Activated T-cell treated with anti-CD3 and anti-CD28 coated beads for 4 hours (primary cell): Measurements from ENCODE around the gene NEURL3.

ENCODE experiments used
- DNase-seq: peaks from one replicate; pipeline ENCODE4 v3.0.0-alpha.2; 2020

Gene NEURL3

DNA sequence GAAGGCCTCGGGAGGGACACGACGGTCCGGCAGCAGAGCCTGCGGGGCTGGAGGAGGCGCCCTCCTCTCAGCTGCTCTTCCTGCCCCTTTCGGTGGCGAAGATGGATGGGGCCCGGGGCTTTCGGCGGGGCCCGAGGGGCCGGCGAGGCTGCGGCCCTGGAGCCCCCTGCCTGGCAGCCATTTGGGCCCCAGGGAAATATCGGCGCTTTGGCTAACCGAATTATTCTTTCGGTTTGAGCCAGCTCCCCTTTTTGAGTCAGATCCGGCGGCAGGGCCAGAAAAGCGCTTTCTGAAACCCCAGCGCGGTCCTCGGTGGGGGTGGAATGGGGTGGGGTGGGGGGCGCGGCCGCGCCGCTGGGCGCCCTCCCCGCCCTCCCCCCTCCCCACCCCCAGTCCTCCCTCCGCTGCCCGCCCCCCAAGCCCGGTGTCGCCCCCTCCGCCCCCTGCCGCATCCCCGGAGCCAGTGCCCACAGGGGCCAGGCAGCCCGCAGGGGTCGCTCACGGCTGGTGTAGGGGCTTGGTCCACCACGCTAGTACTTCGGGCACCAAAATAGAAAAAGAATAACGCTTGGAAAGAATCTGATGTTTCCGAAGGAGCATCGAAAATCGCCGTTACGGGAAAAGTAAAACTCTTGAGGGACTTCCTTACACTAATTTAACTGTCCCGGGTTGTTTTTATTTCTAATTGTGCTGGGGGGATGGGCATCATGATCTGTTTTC lies 22.3 kb upstream of the NEURL3 start:
- peak; percentile 43 for DNase-seq

DNA sequence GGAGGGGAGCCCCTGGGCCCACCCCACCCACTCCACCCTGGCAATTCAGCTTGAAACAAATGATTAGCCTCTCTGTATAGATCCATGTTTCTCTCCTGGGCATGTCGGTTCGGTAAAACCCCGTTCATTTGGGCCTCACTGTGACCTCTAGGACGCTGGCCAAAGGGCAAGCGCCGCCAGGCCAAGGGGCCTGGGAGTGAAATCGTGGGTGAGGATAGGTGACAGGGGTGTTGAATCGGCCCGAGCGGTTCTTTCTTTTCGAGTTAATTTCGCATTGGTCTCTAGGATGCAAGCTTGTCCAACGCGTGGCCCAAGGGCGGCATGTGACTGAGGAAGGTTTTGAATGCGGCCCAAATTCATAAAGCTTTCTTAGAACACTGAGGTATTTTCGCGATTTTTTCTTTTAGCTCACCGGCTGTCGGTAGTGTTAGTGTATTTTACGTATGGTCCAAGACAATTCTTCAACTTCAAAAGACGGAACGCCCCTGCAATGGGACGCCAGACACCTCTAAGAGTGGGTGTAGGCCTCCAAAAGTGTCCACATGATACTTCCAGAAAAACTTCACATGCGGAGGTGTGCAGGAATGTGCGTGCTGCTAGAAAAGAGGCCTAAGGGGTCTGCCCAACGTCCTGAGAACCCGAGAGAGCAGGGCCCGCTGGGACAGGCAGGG lies 21.6 kb upstream of the NEURL3 start:
- no peak for DNase-seq

DNA sequence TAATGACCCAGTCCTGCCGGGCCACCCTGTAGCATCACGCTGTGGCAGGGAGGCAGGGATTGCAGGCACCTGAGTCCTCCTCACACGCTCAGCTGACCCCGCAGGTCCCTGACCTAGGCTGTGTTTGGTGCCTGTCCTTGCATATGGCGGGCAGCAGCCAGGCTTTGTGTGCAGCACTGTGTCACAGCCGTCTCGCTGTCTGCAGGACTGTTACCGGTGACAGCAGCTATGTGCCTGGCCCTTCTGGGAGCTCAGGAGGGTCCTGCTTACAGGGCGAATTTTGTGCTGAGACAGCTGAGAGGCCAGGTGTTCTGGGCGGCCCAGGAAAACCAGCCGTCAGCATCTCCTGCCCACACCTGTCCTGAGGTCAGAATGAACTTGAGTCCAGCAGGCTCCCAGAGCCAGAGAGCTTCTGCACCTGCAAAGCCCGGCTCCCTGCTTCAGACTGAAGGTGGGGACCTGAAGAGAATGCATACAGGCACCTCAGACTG lies 21.0 kb upstream of the NEURL3 start:
- no peak for DNase-seq

DNA sequence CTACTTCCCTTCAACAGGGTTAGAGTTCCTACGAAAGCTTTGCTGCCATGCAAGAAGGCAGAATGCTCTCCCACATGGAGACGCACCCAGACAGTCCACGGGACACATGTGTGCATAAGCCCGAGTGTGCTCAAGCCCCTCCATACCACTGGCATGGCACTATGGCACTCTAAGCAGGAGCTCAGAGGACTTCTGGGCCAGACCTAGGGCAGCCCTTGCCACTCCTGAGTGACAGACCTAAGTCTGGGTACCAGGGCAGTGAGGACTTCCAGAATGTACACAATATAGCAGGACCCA lies 20.0 kb upstream of the NEURL3 start:
- no peak for DNase-seq

DNA sequence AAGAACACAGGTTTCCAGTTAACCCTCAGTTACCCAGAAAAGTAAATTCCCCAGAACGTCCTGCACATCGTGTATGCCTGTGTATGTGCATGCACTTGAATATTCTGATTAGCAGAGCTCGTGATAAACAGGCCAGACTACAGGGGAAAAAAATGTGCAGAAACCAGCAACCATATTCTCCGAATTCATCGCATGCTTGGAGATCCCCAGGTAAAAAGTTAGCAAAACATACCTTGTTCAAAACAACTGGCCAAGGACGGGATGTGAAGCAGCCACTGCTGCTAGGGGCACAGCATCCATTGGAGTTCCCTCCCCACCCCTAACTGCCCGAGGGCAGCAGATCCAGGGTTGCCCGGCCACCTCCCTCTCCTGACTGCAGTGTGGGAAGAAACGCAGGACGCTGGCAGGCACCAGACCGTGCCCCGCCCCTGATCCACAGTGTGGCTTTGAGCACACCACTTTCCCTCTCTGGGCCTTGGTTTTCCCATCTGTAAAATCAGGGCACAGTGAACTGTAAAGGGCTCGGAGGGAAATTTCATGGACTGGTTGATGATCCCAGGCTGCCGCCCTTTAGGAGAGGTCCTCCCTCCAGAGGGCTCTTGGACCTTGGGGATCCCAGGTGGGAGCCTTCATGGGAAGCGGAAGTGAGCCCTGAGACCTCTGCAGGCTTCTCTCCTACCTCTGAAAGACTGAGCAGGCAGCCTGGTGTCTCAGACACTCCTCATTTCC lies 19.5 kb upstream of the NEURL3 start:
- DNase-seq: no peak

DNA sequence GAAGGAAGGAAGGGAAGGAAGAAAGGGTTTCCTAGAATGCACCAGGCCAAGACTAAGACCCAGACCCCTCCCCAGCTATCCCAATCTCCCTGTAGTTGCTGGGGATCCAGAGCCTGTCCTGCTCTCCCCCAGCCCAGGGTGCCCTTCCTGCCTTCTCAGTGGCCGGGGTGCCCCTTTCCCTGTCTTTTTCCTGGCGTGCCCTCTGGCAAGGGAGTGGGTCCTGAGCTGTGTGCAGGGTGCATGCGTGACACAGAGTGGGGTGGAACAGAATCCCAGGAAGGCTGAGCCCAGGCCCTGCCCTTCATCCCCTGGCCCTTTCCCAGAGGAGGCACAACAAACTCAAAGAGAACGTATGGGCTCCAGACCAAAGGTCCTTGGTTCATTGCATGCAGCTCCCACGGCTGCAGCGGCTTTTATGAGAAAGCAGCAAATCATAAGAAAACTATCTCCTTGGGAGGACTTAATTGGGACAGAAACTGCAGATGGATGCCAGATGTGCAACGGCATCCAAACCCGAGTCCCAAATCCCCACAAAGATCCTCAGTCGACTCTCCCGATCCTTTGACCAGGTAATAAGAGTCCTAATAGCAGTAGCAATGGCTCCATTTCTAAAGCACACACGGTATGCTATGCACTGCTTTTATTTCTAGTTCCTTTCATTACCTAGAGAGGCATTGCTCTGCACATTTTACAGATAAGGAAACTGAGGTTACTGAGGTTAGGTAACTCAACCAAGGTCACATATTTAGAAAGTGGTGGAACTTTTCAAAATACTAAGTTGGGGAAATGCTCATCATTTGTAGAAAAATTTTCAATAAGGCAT lies 18.7 kb upstream of the NEURL3 start:
- no peak for DNase-seq

DNA sequence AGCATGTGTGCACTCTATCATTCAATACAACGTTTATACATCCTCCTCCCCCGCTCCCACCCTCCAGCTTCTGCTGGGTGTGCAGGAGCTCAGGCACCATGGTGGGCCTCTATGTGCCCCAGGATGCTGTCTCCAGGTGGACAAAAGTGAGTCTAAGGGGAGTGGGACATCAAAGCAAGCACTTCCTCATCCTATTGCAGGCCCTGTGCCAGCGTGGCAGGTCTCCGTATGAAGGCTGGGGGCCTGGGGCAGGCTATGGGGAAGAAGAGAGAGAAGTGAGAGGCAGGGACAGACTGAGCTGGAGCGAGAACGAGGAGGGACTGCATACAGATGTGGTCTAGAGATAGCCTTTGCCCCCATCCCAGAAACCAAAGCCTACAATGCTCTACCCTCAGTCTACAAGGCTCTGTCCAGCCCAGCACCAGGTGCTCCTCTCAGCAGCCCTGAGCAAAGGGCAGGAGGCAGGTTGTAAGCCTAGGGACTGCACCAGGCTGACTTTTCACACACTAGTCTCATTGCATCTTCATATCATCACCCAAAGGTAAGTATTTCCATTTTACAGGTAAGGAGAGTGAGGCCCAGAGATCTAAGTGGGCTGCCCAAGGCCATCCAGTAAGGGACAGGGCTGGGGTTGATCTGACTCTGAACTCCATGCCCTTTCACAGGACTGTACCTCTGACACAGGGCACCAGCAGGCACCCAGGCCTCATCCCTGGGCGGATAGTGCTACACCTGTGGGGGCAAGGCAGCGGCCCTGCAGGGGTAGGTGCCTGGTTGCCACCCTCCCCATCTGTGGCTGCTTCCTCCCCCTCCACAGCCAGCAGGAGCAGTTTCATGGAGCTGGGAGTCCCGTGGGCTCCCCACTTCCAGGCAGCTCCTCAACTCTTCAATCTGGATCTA lies 17.4 kb upstream of the NEURL3 start:
- DNase-seq: no peak

DNA sequence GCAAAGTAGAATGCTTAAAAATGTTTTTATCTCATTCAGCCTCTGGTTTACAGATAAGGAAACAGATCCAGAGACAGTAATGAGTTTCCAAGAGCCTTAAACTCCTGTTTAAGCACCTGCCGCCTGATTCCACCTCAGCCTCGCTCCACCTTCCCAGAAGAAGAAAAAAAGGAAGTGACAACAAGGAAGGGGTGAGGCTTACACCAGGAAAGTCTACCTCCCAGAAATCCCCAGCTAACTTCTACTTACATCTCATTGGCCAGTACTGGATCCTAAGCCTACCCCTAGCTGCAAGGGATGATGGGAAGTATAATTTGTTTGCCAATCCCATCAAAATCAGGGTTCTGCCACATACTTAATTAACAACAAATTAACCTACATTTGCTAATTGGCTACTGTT lies 16.1 kb upstream of the NEURL3 start:
- no peak for DNase-seq

DNA sequence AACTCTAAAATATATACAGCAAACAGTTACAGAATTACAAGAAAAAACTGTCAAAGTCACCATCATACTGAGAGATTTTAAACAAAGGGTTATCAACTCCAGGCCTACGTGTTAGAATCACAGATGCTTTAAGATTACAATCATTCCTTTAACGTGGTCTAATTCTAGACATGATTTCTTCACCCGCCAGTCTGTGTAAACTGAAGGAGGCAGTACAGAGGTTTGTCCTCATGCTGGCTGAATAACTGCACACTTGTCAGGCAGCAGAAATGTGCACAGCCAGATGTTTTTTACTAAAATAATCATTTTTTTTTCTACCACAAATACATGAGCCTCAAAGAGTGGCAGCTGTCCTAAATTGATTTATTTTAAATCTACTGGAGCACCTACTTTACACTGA lies 15.5 kb upstream of the NEURL3 start:
- DNase-seq: no peak

DNA sequence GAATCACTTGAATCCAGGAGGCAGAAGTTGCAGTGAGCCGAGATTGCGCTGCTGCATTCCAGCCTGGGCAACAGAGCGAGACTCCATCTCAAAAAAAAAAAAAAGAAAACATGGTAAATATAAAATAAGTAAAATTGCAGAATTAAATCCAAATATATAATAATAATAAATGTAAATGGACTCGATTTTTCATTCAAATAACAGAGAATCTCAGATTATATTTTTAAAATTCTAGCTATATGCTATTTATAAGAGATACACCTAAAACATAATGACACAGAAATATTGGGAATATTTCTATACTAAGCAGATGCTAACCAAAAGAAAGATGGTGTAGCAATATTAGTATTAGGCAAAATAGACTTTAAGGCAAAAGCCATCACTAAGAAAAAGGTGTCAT lies 15.1 kb upstream of the NEURL3 start:
- no peak for DNase-seq

DNA sequence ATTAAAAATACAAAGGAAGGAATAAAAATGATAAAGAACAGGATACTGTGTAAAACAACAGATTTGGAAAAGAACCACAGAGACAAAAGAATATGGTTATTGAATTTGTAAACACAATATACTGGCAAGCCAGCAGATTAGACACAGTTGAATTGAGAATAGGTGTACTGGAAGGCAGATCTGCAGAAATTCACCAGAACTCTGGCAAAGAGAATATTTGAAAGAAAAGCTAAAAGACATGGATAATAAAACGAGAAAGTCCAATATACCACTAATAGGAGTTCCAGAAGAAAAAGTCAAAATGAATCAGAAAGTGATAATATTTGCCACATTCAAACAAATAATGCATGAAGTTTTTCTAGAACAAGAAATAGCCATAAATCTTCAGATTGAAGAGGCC lies 11.9 kb upstream of the NEURL3 start:
- DNase-seq: no peak

DNA sequence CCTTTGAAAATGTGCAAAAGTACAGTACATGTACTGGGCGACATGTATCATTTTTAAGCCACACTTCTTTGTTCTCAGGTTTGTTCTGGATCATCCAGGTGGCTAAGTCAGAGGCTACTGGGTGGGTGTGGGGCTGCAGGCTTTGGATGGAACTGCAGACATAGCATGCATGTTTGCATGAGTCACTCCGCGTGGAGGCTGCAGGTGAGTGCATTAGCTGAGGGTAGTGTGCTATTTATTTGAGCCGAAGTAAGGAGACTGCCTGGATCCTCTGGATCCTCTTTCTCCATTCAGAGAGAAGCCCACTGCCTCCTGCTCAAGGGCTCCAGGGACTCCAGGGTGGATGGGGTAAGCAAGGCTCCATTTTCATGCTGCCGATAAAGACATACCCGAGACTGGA lies 9.4 kb upstream of the NEURL3 start:
- no peak for DNase-seq

DNA sequence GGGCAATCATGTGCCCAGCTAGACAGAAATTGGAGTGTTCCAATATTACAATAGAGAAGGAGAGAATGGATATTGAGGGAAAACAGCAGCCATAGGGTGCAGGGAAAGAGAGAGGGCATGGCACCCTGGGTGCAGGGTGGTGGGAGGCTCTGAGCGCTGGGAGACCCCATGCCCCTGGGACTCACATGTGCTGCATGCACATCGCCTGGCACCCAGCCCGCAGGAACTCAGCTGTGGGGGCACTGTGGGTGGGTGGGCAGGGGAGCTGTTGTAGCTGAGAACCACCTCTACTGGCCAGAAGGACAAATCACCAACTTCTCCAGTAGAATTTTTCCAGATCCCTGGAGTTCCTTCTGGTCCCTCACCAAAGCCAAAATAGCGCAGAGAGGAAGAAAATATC lies 7.2 kb upstream of the NEURL3 start:
- no peak for DNase-seq

DNA sequence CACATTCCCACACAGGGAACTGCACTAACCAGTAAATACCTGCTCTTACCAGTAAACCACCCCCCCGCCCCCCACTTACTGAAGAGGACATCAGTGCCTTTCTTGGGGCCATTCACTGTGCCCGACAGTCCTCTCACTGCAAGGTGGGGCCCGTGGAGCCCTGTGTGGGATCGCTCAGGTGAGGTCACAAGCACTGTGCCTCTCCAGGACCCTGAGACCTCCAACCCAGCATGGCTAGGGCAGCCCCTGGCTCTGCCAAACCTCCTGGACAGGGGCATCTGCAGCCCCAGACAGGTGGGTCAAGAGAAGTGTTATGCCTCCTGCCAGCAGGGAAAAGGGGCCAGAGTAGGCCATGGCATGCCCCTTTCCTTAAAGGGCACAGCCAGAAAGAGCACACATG lies 6.7 kb upstream of the NEURL3 start:
- no peak for DNase-seq

DNA sequence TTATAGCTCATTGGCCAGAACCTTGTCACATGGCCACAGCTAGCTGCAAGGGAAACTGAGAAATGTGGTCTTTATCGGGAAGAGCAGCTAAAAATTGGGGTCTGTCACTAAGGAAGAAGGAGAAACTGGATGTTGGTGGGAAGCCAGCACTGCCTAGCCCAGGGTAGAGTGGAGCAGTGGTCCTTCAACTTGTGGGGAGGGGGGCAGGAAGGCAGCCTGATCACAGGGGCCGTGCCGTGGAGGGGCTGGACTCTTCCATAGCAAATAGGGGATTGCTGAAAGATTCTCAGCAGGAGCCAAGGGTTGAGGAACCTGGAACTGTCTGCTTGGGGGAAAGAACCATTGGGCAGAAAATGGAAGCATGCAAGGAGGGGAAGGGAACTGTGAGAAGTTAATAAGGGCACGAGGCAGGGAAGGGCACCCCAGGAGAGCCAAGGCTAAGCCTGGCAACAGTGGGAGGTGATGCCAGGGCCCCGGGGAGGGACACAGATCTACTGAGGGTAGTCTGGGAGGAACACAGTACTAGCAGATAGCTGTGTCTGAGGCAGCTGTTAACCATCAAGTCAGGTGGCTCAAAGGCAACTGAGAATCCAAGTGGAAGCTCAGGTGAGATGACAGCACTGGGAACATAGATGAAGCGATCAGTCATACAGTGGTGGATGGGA lies 5.9 kb upstream of the NEURL3 start:
- DNase-seq: no peak

DNA sequence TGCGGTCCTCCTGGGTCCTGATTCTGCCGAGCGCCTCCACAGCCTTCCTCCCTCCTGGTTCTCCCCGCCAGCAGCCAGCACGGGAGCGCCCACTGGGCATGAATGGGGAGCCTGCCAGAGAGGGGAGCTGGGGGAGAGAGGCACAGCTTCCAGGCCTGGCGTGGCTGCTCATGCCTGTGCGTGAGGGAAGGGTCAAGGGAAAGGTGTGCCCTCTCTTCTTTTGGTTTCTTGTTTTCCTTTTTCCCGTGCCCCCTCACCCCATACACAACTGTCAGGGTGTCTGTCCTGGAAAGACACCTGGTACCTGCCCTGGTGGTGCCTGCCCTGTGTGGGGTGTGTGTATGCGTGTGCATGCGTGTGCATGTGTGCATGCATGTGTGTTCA lies 4.7 kb upstream of the NEURL3 start:
- DNase-seq: no peak

DNA sequence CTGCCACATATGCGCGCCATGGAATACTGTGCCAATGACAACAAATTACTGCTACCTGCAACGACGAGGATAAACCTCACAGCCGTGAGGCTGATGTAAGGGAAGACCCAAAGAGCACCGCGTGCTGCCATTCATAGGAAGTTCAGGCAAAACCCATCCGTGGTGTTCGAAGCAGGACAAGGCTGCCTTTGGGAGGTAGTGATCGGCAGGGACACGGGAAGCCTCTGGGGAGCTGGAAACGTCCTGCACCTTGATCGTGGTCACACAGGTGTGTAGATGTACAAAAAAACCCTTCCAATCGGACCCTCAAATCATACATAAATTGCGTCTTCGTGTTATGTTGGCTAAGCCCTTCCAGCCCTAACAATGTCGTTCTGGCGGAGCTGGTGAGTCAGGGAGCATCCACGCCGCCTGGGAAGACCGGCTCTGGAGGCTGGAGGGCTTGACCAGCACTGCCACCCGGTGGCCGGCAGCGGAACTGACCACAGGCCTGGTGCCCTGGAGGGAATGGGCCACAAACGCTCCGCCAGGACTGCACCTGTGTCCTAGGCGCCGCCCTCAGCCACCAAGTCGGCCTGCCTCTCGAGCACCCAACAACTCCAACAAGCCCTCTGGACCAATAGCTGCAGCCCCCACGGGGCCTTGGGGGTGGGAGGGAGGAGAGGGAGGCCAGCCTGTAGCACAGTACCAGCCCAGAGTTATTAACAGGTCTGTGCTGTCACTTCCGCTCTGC lies 4.1 kb upstream of the NEURL3 start:
- peak; percentile 39 for DNase-seq

DNA sequence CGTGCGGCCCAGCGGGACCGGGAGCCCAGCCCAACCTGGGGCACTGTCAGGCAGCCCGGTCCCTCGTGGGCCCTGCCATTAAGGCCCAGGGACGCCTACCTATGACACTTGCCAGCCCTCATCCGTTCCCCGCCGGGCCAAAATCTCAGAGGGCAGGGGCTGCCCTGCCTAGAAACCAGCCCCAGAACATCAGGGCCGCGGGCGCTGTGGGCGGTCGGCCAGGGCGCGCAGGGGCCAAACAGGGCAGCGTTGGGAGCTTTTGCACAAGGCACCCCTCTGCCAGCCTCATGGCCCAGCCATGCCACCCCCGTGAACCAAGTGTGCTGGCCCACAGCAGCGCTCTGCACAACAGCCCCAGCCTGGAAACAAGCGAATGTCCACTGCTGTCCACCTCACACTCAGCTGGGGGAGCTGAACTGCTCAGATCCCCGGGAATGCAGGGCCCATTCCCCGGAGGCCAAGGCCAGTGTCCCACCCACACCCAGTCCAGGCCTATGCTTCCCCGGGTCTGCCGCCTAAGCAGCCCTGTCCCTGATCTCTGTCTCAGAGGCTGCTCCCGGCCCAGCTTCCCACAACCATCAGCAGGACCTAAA lies 3.5 kb upstream of the NEURL3 start:
- no peak for DNase-seq

DNA sequence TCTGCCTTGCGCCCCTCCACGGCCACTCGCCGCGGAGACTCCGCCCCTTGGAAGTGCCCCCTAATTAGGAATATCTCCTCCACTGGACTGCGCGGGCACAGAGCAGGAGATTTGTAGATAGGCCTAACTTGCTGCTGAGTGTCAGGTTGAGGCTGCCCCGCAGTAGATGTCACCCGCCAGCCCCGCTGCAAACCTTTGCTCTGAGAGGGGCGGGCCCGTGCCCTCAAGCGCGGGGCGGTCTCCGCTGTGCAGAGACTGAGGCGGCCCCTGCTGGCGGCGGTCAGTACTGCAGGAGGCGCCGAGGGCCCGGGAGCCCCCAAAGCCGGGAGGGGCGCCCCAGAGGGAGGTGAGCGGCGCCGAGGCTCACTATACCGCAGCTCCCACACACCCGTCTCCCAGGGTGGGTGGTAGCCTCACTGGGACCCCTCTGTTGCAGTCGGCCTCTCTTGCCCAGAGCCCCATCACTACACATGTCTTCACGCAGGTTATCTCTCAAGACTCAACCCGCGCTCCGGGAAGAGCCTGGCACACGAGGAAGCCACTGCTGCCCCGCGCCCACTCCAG lies 2.9 kb upstream of the NEURL3 start:
- DNase-seq: peak; percentile 89

DNA sequence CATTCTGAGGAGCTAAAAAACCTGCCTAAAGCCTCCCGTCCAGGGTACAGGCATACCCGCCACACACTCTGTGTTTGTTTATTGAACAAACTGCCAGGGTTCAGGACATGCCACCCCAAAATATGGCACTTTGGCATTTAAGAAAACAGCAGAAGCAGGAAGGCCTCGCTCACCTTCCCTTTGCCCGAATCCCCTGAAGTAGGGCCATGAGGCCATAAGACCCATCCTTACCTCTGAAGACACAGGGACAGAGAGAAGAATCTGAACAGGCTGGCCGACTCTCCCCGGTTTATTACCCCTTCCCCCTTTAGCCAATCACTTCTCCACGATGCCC lies 1.7 kb upstream of the NEURL3 start:
- DNase-seq: no peak
